ENCODE results near the gene ALDOC. TPM values are rescaled to one million over a fixed set of nuclear protein-coding genes. Genes with fewer than 3 reads are reported as not detected.

The ALDOC gene
- total and polyA plus RNA-seq, 2 of the 13 experiments (the other 11 are each of a cell fraction or from before 2014, with no cell fraction given), result 15.4 to 60.9 TPM

DNA sequence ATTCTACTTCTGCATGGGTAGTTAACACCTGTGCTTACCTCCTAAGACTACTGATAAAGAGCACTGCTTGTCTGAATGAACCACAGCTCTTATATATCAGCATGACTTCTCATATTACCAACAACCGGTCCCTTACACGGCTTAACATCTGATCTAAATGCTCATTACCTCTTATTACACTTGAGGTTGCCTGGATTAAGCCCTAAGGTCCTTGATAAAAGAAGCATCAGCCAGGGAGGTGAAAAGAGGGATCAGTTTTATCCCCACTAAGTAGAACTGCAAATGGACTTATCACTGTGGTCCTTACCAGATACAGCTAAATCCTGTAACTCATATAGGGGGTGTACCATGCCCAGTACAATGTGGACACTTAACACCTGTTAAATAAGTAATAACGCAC is 45.5 kb upstream of the ALDOC start (continued):
- TF ChIP-seq RERE (CRISPR knock-in tag; IDR thresholded peaks at IDR 0.05; ENCODE audit: low read depth) (no peak), TFDP2 (CRISPR knock-in tag; IDR thresholded peaks at IDR 0.05) (no peak)
- TF ChIP-seq, protein P1, sequence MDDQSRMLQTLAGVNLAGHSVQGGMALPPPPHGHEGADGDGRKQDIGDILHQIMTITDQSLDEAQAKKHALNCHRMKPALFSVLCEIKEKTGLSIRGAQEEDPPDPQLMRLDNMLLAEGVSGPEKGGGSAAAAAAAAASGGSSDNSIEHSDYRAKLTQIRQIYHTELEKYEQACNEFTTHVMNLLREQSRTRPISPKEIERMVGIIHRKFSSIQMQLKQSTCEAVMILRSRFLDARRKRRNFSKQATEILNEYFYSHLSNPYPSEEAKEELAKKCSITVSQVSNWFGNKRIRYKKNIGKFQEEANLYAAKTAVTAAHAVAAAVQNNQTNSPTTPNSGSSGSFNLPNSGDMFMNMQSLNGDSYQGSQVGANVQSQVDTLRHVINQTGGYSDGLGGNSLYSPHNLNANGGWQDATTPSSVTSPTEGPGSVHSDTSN (CRISPR knock-in tag; IDR thresholded peaks at IDR 0.05; ENCODE audit: borderline replicate concordance), result no peak

GRCh38 chr17:28620010-28620409 is 43.3 kb upstream of the ALDOC start:
- BruUV-seq (replicated peaks), result no TSS peak
- intact Hi-C loops (cut with micrococcal nuclease; ENCODE audit: unreplicated experiment) (no loop called here), in situ Hi-C loops (cut with HindIII; ENCODE audit: extremely low pct_ligation_motif_present, low pct_unique_long_range_greater_than_20kb) (loop anchor here (5.0 kb wide), 1 partner anchor 48 kb away; the partner anchor contains the start of gene PIGS)
- no peak for ATAC-seq
- WGBS (ENCODE audit: low lambda C conversion rate), result 84% methylated on average over 2 of the region's 2 CpGs
- ChIA-PET POLR2A (no interaction called here), CTCF (ENCODE audit: low intra/inter-chr PET ratio, low total read pairs) (no interaction called here)
- no peak for FAIRE-seq
- Histone ChIP-seq H3K4me2 (ENCODE audit: low read depth, low read length) (no peak overlapping the region), H3K27me3 (ENCODE audit: control insufficient read depth in 1 of 2, insufficient read depth in 2 of 2, low read length in 2 of 2) (no peaks in the 10 kb centered on the region), H3K79me2 (ENCODE audit: insufficient read depth, low read length) (no peaks in the 10 kb centered on the region), H3K9me3 (ENCODE audit: low read length) (no peaks in the 10 kb centered on the region), H2AFZ (ENCODE audit: low read length) (no peak overlapping the region), H3K36me3 (replicated peaks in 1 of 2; ENCODE audit: control insufficient read depth in 1 of 2, insufficient read depth in 2 of 2, low read length in 2 of 2) (peaks cover 50 to 85% of the 10 kb centered on the region in 2 experiments), H4K20me1 (ENCODE audit: insufficient read depth, low read length) (no peaks in the 10 kb centered on the region), H3K4me1 (ENCODE audit: insufficient read depth, low read length) (no peaks in the 10 kb centered on the region), H3K4me3 (replicated peaks in 1 of 3; ENCODE audit: insufficient read depth in 1 of 3, low read depth in 2 of 3, low read length in 3 of 3) (no peak overlapping the region), H3K9ac (ENCODE audit: insufficient read depth, low read depth, low read length) (no peak overlapping the region), H3K27ac (ENCODE audit: extremely low read length, insufficient read depth, low read length) (no peak overlapping the region)
- no peak for DNase-seq (ENCODE audit: low spot score)
- no peak for TF ChIP-seq ZBTB33 (CRISPR knock-in tag; IDR thresholded peaks at IDR 0.05)
- no peak for TF ChIP-seq PCBP1 (IDR thresholded peaks at IDR 0.05; ENCODE audit: borderline replicate concordance, low read depth, low read length)
- TF ChIP-seq, protein P2, sequence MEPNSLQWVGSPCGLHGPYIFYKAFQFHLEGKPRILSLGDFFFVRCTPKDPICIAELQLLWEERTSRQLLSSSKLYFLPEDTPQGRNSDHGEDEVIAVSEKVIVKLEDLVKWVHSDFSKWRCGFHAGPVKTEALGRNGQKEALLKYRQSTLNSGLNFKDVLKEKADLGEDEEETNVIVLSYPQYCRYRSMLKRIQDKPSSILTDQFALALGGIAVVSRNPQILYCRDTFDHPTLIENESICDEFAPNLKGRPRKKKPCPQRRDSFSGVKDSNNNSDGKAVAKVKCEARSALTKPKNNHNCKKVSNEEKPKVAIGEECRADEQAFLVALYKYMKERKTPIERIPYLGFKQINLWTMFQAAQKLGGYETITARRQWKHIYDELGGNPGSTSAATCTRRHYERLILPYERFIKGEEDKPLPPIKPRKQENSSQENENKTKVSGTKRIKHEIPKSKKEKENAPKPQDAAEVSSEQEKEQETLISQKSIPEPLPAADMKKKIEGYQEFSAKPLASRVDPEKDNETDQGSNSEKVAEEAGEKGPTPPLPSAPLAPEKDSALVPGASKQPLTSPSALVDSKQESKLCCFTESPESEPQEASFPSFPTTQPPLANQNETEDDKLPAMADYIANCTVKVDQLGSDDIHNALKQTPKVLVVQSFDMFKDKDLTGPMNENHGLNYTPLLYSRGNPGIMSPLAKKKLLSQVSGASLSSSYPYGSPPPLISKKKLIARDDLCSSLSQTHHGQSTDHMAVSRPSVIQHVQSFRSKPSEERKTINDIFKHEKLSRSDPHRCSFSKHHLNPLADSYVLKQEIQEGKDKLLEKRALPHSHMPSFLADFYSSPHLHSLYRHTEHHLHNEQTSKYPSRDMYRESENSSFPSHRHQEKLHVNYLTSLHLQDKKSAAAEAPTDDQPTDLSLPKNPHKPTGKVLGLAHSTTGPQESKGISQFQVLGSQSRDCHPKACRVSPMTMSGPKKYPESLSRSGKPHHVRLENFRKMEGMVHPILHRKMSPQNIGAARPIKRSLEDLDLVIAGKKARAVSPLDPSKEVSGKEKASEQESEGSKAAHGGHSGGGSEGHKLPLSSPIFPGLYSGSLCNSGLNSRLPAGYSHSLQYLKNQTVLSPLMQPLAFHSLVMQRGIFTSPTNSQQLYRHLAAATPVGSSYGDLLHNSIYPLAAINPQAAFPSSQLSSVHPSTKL (CRISPR knock-in tag; IDR thresholded peaks at IDR 0.05), result no peak
- TF ChIP-seq CEBPB (IDR thresholded peaks at IDR 0.05; ENCODE audit: borderline replicate concordance, low read depth, low read length), result peak; percentile 66
